Measurements from ENCODE around the gene MT1B. TPM values are rescaled to one million over a fixed set of nuclear protein-coding genes. Genes with fewer than 3 reads are reported as not detected.

MT1B gene
- total and polyA plus RNA-seq, 4 donors, result not detected

DNA sequence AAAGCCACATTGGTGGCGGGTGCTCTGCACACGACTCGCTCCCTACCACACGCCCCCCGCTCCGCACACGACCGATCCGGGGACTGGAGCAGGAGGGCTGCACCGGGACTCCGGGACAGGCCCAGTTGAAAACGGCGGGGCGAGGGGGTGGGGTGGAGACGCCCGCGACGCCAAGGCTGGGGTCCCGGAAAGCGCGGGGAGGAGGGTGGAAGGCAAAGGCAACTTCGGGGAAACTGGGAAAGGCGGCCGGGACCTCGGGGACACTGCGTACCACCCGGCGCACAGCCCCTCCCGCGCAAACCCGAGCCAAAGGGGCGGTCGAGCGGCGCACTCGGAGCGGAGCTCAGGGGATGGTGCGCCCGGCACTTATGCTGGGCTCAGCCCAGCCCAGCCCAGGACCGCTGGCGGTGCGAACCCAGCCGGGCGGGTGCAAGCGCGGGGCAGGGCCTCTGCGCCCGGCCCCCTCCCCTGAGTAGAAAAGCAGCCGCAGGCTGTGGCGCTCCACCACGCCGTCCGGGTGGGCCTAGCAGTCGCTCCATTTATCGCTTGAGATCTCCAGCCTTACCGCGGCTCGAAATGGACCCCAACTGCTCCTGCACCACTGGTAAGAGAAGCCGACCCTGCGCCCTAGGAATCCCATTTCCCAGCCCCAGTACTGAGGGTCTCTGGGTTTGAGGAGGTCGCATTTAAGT is 19.4 kb upstream of the MT1B start, which contains the start of gene MT1M:
MT1M (plus strand) TSS at position 504 of the 692 bp plus-strand sequence; CDS start at position 577, 73 bp downstream.
- no peaks in the 10 kb centered on the region for H3K4me1 ChIP-seq (ENCODE audit: control insufficient read depth in 1 of 2, insufficient read depth in 2 of 2, low read length in 2 of 2)
- H3K27ac ChIP-seq (ENCODE audit: low read depth in 1 of 2, low read length in 2 of 2), result peak within 1 kb of the TSS in 1 of 2 donors; percentile 87
- H3K9me3 ChIP-seq (ENCODE audit: control insufficient read depth, low read length), result no peaks in the 10 kb centered on the region
- DNase-seq (peak; percentile 82 to 92), ATAC-seq (ENCODE audit: low FRiP score) (peak; percentile 94)
- no peaks in the 10 kb centered on the region for H3K27me3 ChIP-seq (ENCODE audit: control insufficient read depth in 1 of 2, insufficient read depth in 2 of 2, low read length in 1 of 2)
- intact Hi-C loops (cut with DNase I), result no loop called here
- peak within 1 kb of the TSS; percentile 37 to 49 for H3K4me3 ChIP-seq (ENCODE audit: low read length in 2 of 2)
- WGBS, 2 donors, result 1 to 2% methylated on average over 53 to 61 of the region's 61 CpGs
- H3K36me3 ChIP-seq (ENCODE audit: control insufficient read depth in 1 of 2, insufficient read depth in 2 of 2, low read length in 1 of 2), result no peaks in the 10 kb centered on the region

DNA sequence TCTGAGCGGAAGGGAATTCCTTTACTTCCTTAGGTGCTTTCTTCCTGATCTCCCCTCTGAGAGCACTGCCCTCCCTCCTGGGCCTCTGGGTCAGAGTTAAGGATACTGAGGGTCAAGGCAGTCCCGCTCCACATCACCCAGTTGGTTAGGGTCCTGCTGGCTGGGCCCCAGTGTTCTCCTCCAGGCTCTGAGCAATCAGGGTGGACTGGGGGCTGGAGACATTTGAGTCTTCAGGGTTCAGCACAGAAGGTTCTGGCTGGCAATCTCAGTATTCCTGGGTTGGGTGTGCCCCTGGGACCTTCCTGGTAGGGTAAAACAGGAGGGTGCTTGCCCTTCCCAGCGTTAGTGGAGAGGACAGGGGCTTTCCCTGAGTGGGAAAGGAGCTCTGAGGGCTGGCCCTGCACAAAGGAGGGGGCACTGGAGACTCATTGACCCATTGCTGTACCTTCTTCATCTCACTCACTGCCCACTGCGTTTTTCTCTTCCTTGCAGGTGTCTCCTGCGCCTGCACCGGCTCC is 18.8 kb upstream of the MT1B start:
- Histone ChIP-seq H3K27me3 (ENCODE audit: control insufficient read depth in 1 of 2, insufficient read depth in 2 of 2, low read length in 1 of 2) (no peaks in the 10 kb centered on the region), H3K27ac (ENCODE audit: low read depth in 1 of 2, low read length in 2 of 2) (peak overlapping the region in 1 of 2 donors; percentile 77), H3K4me1 (ENCODE audit: control insufficient read depth in 1 of 2, insufficient read depth in 2 of 2, low read length in 2 of 2) (no peaks in the 10 kb centered on the region), H3K9me3 (ENCODE audit: control insufficient read depth, low read length) (no peaks in the 10 kb centered on the region), H3K36me3 (ENCODE audit: control insufficient read depth in 1 of 2, insufficient read depth in 2 of 2, low read length in 1 of 2) (no peaks in the 10 kb centered on the region), H3K4me3 (ENCODE audit: low read length in 2 of 2) (peak overlapping the region; percentile 37 to 49)
- WGBS, 2 donors, result 45 to 56% methylated on average over 6 of the region's 6 CpGs
- ATAC-seq (ENCODE audit: low FRiP score) (peak; percentile 2), DNase-seq (no peak)
- intact Hi-C loops (cut with DNase I), result no loop called here

GRCh38 chr16:56633535-56633934 is 18.2 kb upstream of the MT1B start:
- WGBS, 2 donors, result 28 to 43% methylated on average over 7 of the region's 7 CpGs
- Histone ChIP-seq H3K4me3 (ENCODE audit: low read length in 2 of 2) (no peak overlapping the region), H3K4me1 (ENCODE audit: control insufficient read depth in 1 of 2, insufficient read depth in 2 of 2, low read length in 2 of 2) (no peaks in the 10 kb centered on the region), H3K9me3 (ENCODE audit: control insufficient read depth, low read length) (no peaks in the 10 kb centered on the region), H3K27me3 (ENCODE audit: control insufficient read depth in 1 of 2, insufficient read depth in 2 of 2, low read length in 1 of 2) (no peaks in the 10 kb centered on the region), H3K27ac (ENCODE audit: low read depth in 1 of 2, low read length in 2 of 2) (no peak overlapping the region), H3K36me3 (ENCODE audit: control insufficient read depth in 1 of 2, insufficient read depth in 2 of 2, low read length in 1 of 2) (no peaks in the 10 kb centered on the region)
- ATAC-seq (ENCODE audit: low FRiP score), result no peak
- no peak for DNase-seq
- intact Hi-C loops (cut with DNase I), result no loop called here

- ATAC-seq (ENCODE audit: low FRiP score) (no peak), DNase-seq (no peak)
- Histone ChIP-seq H3K27ac (ENCODE audit: low read depth in 1 of 2, low read length in 2 of 2) (no peak overlapping the region), H3K4me1 (ENCODE audit: control insufficient read depth in 1 of 2, insufficient read depth in 2 of 2, low read length in 2 of 2) (no peaks in the 10 kb centered on the region), H3K27me3 (ENCODE audit: control insufficient read depth in 1 of 2, insufficient read depth in 2 of 2, low read length in 1 of 2) (no peaks in the 10 kb centered on the region), H3K9me3 (ENCODE audit: control insufficient read depth, low read length) (no peaks in the 10 kb centered on the region), H3K4me3 (ENCODE audit: low read length in 2 of 2) (no peak overlapping the region), H3K36me3 (ENCODE audit: control insufficient read depth in 1 of 2, insufficient read depth in 2 of 2, low read length in 1 of 2) (no peaks in the 10 kb centered on the region)
- WGBS, 2 donors, result 68 to 72% methylated on average over 47 of the region's 47 CpGs
- intact Hi-C loops (cut with DNase I), result no loop called here
These were observed 16.8 kb upstream of the MT1B start for GRCh38 chr16:56634715-56635440.

DNA sequence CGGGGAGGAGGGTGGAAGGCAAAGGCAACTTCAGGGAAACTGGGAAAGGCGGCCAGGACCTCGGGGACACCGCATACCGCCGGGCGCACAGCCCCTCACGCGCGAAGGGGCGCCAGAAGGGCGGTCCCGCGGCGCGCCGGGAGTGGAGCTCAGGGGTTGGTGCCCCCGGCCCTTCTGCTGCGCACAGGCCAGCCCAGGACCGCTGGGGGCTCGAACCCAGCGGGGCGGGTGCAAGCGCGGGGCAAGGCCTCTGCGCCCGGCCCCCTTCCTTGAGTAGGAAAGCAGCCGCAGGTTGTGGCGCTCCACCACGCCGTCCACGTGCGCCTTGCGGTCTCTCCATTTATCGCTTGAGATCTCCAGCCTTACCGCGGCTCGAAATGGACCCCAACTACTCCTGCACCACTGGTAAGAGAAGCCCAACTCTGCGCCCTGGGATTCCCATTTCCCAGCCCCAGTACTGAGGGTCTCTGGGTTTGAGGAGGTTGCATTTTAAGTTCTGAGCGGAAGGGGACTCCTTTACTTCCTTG is 16.2 kb upstream of the MT1B start:
- H3K4me1 ChIP-seq (ENCODE audit: control insufficient read depth in 1 of 2, insufficient read depth in 2 of 2, low read length in 2 of 2), result no peaks in the 10 kb centered on the region
- H3K27ac ChIP-seq (ENCODE audit: low read depth in 1 of 2, low read length in 2 of 2), result no peak overlapping the region
- intact Hi-C loops (cut with DNase I), result no loop called here
- 46 to 59% methylated on average over 31 to 40 of the region's 40 CpGs for WGBS, 2 donors
- no peaks in the 10 kb centered on the region for H3K36me3 ChIP-seq (ENCODE audit: control insufficient read depth in 1 of 2, insufficient read depth in 2 of 2, low read length in 1 of 2)
- no peaks in the 10 kb centered on the region for H3K9me3 ChIP-seq (ENCODE audit: control insufficient read depth, low read length)
- no peak overlapping the region for H3K4me3 ChIP-seq (ENCODE audit: low read length in 2 of 2)
- no peaks in the 10 kb centered on the region for H3K27me3 ChIP-seq (ENCODE audit: control insufficient read depth in 1 of 2, insufficient read depth in 2 of 2, low read length in 1 of 2)
- DNase-seq, result no peak
- ATAC-seq (ENCODE audit: low FRiP score), result no peak

- Histone ChIP-seq H3K4me1 (ENCODE audit: control insufficient read depth in 1 of 2, insufficient read depth in 2 of 2, low read length in 2 of 2) (no peaks in the 10 kb centered on the region), H3K9me3 (ENCODE audit: control insufficient read depth, low read length) (no peaks in the 10 kb centered on the region), H3K36me3 (ENCODE audit: control insufficient read depth in 1 of 2, insufficient read depth in 2 of 2, low read length in 1 of 2) (no peaks in the 10 kb centered on the region), H3K27ac (ENCODE audit: low read depth in 1 of 2, low read length in 2 of 2) (no peak overlapping the region), H3K4me3 (ENCODE audit: low read length in 2 of 2) (no peak overlapping the region), H3K27me3 (ENCODE audit: control insufficient read depth in 1 of 2, insufficient read depth in 2 of 2, low read length in 1 of 2) (no peaks in the 10 kb centered on the region)
- intact Hi-C loops (cut with DNase I), result no loop called here
- ATAC-seq (ENCODE audit: low FRiP score), result no peak
- no peak for DNase-seq
- WGBS, 2 donors, result 85% methylated on average over 9 of the region's 9 CpGs
These were observed 14.9 kb upstream of the MT1B start for GRCh38 chr16:56636616-56637413.

DNA sequence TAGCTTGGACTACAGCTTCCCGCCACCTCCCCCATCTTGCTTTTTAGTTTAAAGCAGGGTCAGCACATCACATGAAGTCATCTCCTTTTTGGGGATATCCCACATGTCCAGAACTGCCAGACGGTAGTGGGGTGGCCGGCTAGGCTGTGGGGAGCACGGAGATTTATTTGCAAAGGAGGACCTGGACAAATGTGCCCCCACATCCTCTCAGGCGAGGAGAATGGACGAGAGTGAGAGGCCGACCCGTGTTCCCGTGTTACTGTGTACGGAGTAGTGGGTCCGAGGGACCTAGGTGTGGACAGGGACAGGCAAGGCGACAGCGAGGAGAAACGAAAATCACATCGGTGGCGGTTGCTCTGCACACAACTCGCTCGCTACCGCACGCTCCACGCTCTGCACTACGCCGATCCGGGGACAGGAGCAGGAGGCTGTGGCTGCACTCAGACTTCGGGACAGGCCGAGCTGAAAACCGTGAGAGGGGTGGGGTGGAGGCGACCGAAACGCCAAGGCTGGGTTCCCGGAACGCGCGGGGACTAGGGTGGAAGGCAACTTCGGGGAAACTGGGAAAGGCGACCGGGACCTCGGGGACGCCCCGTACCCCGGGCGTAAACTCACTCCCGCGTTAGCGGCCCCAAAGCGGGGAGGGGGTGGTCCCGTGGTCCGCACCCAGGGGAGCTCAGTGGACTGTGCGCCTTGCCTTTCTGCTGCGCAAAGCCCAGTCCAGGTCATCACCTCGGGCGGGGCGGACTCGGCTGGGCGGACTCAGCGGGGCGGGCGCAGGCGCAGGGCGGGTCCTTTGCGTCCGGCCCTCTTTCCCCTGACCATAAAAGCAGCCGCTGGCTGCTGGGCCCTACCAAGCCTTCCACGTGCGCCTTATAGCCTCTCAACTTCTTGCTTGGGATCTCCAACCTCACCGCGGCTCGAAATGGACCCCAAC is 13.6 kb upstream of the MT1B start, which contains the start of gene MT1A:
MT1A (plus strand) TSS at position 853 of the 937 bp plus-strand sequence; CDS start at position 926, 73 bp downstream.
- H3K36me3 ChIP-seq (ENCODE audit: control insufficient read depth in 1 of 2, insufficient read depth in 2 of 2, low read length in 1 of 2), result no peaks in the 10 kb centered on the region
- peak within 1 kb of the TSS in 1 of 2 donors; percentile 39 for H3K27ac ChIP-seq (ENCODE audit: low read depth in 1 of 2, low read length in 2 of 2)
- DNase-seq (peak; percentile 89 to 95), ATAC-seq (ENCODE audit: low FRiP score) (peak; percentile 90)
- 20 to 23% methylated on average over 68 of the region's 68 CpGs for WGBS, 2 donors
- H3K4me3 ChIP-seq (ENCODE audit: low read length in 2 of 2), result no peak within 1 kb of the TSS
- H3K4me1 ChIP-seq (ENCODE audit: control insufficient read depth in 1 of 2, insufficient read depth in 2 of 2, low read length in 2 of 2), result no peaks in the 10 kb centered on the region
- H3K9me3 ChIP-seq (ENCODE audit: control insufficient read depth, low read length), result no peaks in the 10 kb centered on the region
- intact Hi-C loops (cut with DNase I), result no loop called here
- no peaks in the 10 kb centered on the region for H3K27me3 ChIP-seq (ENCODE audit: control insufficient read depth in 1 of 2, insufficient read depth in 2 of 2, low read length in 1 of 2)
